Dendritic cell treated with granulocyte-macrophage colony-stimulating factor and Interleukin-4, amounts not matched to agents 40 ng/mL and 50 ng/mL, for 4 days (primary cell): Measurements from ENCODE around the gene FBXO17.

Source experiments
- H3K27ac Mint-ChIP-seq: one replicate; pipeline ENCODE4 v1.8.0; 2022; ENCODE audit warnings: mild to moderate bottlenecking, mixed read lengths
- H3K27me3 Mint-ChIP-seq: one replicate; pipeline ENCODE4 v1.8.0; 2022; ENCODE audit warnings: mild to moderate bottlenecking, mixed read lengths
- H3K36me3 Mint-ChIP-seq: one replicate; pipeline ENCODE4 v1.8.0; 2022; ENCODE audit warnings: low read depth, mixed read lengths
- H3K4me1 Mint-ChIP-seq: one replicate; pipeline ENCODE4 v1.8.0; 2022; ENCODE audit warnings: low read depth, mixed read lengths
- H3K4me3 Mint-ChIP-seq: one replicate; pipeline ENCODE4 v1.8.0; 2022; ENCODE audit warnings: mild to moderate bottlenecking, moderate library complexity, mixed read lengths
- H3K9me3 Mint-ChIP-seq: one replicate; pipeline ENCODE4 v1.8.0; 2022; ENCODE audit warnings: mixed read lengths
- intact Hi-C: fragments of 100-400 bp; cut with micrococcal nuclease; formaldehyde crosslinking; loops from one replicate; pipeline ENCODE4 v1.15.0; 2022

The FBXO17 gene

DNA sequence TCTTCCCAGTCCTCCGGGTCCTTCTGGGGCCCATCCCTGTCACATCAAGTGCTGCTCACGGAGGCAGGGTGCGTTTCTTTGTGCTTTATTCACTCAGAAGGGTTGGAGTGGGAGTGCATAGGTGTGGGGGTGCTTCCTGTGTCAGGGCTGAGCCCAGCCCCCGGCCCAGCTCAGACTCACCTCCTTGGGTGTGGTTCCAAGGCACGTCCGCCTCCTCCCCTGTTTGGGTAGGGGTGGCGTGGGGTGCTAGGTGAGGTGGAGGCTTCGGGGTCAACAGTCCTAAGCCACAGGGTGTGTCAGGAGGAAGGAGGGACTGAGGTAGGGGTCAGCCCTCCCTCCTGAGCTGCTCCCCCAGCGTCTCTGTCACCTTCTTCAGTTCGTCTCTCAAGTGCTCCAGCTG is 66.6 kb downstream of the FBXO17 start:
- Mint-ChIP-seq H3K4me1 (peaks cover 16% of the 10 kb centered on the region), H3K36me3 (peaks cover 56% of the 10 kb centered on the region), H3K27ac (no peak overlapping the region), H3K27me3 (no peaks in the 10 kb centered on the region), H3K4me3 (no peak overlapping the region), H3K9me3 (no peaks in the 10 kb centered on the region)
- intact Hi-C loops = no loop called here

DNA sequence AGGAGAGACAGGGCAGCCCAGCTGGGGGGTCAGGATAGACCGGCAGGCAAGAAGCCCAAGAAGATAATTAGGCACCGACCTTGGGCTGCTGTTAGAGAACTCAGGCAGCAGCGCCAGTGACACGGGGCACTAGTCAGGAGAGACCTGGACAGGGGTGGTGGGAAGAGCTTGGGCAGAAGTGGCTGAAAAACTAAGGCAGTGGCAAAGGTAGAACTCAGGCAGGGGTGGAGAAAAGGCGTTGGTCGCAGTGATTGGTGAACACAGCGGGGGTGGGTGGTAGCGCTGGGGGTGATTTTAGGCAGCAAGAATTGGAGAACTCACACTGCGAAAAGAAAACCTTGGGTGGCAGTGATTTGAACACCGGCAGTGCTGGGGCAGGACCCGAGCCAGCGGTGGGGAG is 67.9 kb downstream of the FBXO17 start:
- Mint-ChIP-seq H3K9me3 (no peaks in the 10 kb centered on the region), H3K27ac (no peak overlapping the region), H3K4me3 (no peak overlapping the region), H3K36me3 (peaks cover 62% of the 10 kb centered on the region), H3K27me3 (no peaks in the 10 kb centered on the region), H3K4me1 (peaks cover 4% of the 10 kb centered on the region)
- intact Hi-C loops = no loop called here

DNA sequence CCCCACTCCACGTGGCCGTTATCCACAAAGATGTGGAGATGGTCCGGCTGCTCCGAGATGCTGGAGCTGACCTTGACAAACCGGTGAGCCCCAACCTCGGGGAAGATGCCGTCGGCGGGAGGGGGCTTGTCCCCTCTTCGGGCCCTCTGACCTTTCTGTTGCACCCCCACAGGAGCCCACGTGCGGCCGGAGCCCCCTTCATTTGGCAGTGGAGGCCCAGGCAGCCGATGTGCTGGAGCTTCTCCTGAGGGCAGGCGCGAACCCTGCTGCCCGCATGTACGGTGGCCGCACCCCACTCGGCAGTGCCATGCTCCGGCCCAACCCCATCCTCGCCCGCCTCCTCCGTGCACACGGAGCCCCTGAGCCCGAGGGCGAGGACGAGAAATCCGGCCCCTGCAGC is 68.3 kb downstream of the FBXO17 start:
- Mint-ChIP-seq H3K4me3 (no peak overlapping the region), H3K9me3 (no peaks in the 10 kb centered on the region), H3K4me1 (no peaks in the 10 kb centered on the region), H3K36me3 (peaks cover 62% of the 10 kb centered on the region), H3K27me3 (no peaks in the 10 kb centered on the region), H3K27ac (no peak overlapping the region)
- intact Hi-C loops = no loop called here

DNA sequence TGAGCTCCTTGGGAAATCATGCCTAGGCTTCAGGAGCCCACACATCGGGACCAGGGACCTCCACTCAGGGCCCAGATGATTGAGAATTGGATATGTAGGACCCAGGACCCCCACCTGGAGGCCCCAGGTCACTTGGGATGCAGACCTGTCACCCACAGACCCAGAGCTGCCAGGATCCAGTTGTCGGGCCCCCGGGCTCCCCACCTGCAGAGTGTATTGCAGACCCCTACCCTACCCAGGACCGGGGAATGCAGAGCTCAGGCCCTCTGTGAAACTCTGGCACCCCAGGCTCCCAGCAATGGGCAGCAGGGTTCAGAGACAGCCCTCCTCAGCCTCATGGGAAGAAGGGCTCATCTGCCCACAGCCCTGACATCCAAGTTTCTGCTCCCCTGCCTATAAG is 69.9 kb downstream of the FBXO17 start:
- intact Hi-C loops = no loop called here
- Mint-ChIP-seq H3K27me3 (no peaks in the 10 kb centered on the region), H3K4me1 (peaks cover 15% of the 10 kb centered on the region), H3K4me3 (no peak overlapping the region), H3K36me3 (peaks cover 69% of the 10 kb centered on the region), H3K27ac (no peak overlapping the region), H3K9me3 (no peaks in the 10 kb centered on the region)

DNA sequence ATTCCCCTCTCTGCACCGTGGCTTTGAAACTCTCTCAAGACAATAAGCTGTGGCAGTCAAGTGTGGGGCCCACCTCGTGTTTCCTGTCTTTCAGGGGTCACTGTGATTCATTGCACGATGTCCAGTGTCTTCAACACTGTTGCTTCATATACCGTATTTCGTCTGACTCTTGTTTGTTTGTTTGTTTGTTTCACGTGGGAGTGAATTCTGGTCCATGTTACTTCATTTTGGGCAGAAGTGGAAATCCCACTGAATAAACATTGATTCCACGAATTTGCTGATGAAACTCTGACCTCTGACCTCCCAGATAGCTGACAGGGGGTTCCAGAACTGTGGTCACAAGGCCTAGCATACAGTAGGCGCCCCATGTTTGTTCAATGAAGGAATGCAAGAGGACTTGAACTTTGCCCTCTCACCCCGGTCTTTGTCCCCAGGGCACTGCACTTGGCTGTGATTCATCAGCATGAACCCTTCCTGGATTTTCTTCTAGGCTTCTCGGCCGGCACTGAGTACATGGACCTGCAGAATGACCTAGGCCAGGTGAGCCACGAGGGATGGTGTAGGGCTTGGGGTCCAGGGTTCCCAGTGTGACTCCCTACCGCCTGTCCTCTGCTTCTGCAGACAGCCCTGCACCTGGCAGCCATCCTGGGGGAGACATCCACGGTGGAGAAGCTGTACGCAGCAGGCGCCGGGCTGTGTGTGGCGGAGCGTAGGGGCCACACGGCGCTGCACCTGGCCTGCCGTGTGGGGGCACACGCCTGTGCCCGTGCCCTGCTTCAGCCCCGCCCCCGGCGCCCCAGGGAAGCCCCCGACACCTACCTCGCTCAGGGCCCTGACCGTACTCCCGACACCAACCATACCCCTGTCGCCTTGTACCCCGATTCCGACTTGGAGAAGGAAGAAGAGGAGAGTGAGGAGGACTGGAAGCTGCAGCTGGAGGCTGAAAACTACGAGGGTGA is 70.7 kb downstream of the FBXO17 start:
- intact Hi-C loops = no loop called here
- Mint-ChIP-seq H3K4me1 (peaks cover 21% of the 10 kb centered on the region), H3K27me3 (no peaks in the 10 kb centered on the region), H3K27ac (no peak overlapping the region), H3K4me3 (no peak overlapping the region), H3K9me3 (no peaks in the 10 kb centered on the region), H3K36me3 (peaks cover 75% of the 10 kb centered on the region)

DNA sequence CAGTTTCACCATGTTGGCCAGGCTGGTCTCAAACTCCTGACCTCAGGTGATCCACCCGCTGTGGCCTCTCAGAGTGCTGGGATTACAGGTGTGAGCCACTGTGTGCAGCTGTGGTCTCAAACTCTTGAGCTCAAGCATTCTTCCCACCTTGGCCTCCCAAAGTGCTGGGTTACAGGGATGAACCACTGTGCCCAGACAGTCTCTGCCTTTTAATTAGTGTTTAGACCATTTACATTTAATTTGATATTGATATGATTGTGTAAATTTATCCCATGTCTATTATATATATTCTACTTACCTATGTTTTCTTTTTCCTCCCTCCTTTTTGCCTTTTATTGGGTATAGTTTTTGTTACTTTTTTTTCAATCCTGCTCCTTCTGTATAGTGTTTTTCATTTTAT is 73.9 kb downstream of the FBXO17 start:
- intact Hi-C loops = no loop called here
- Mint-ChIP-seq H3K4me3 (no peak overlapping the region), H3K9me3 (no peaks in the 10 kb centered on the region), H3K27me3 (no peaks in the 10 kb centered on the region), H3K4me1 (peaks cover 38% of the 10 kb centered on the region), H3K27ac (peak overlapping the region; percentile 31), H3K36me3 (peaks cover 58% of the 10 kb centered on the region)

DNA sequence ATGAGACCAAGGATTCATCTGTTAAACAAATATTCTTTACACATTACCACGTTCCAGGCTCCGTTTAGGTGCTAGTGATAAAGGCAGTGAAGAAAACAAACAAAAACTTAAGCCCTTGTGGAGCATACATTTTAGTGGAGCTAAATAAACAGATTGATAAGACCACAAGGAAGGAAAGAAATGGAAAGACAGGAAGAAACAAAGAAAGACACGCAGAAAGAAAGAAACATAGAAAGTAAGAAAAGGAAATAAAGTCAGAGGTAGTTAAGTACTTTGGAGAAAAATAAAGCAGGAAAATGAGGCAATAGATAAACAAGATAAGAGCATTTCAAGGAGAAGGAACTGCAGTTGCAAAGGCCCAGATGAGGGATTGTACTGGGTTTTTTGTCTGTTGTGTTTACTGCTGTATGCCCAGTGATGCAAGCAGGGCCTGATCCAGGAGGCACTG is 74.8 kb downstream of the FBXO17 start:
- Mint-ChIP-seq H3K4me1 (peaks cover 41% of the 10 kb centered on the region), H3K27me3 (no peaks in the 10 kb centered on the region), H3K4me3 (peak overlapping the region; percentile 72)

DNA sequence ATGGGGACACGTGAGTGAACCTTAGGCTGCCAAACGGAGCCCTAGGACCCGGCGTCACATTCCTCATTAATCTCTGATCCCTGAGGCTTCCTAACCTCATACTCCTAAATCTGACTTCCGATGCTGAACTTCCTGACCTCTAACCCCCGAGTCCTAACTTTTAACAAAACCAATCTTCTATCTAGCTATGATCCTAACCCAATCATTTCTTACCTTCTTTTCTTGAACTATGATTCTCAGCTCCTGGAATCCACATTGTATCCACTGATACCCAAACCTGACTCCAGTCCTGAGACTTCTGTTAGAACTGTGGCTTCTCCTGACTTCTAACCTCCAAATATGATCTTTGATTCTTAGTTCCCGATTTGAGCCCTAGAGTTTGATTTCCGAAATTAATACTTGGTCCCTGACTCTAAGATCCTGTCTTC is 75.3 kb downstream of the FBXO17 start:
- H3K4me1 Mint-ChIP-seq = peaks cover 43% of the 10 kb centered on the region
- peak overlapping the region; percentile 90 for H3K4me3 Mint-ChIP-seq
- H3K36me3 Mint-ChIP-seq = peaks cover 52% of the 10 kb centered on the region
- no peaks in the 10 kb centered on the region for H3K9me3 Mint-ChIP-seq
- peak overlapping the region; percentile 89 for H3K27ac Mint-ChIP-seq
- H3K27me3 Mint-ChIP-seq = no peaks in the 10 kb centered on the region
- intact Hi-C loops = no loop called here

More for the DNA sequence above, 74.8 kb downstream of the FBXO17 start:
- Mint-ChIP-seq H3K9me3 (no peaks in the 10 kb centered on the region), H3K36me3 (peaks cover 52% of the 10 kb centered on the region), H3K27ac (peak overlapping the region; percentile 89)
- intact Hi-C loops = no loop called here

DNA sequence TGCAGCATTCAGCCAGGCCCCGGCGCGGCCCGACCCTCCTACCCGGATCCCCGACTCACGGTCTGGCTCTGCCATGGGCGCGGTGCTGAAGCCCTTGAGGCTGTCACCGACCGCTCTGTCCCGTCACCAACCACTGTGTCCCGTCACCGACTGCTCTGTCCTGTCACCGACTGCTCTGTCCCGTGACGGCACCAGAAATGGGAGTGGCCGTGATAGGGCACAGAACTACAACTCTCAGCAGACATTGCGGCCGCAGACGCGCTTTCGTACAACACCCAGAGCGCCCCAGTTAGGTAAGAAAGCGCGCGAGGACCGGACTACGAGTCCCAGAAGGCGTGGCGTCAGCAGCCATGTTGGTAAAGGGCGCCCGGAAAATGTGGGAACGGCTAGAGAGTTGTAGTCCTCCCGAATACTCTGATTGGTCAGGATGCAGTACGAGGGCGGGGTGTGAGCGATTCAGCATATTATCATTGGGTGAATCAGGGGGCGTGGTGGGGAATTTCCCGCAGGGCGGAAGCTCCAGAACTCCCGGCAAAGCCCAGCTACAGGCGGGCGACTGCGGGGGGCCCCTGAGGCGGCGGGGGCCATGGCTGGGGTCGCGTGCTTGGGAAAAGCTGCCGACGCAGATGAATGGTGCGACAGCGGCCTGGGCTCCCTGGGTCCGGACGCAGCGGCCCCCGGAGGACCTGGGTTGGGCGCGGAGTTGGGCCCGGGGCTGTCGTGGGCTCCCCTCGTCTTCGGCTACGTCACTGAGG is 75.9 kb downstream of the FBXO17 start, which contains the start of the genes NFKBIB and SIRT2:
TSS of gene NFKBIB (plus strand) at position 523 of the 755 bp plus-strand sequence. CDS start at position 587, 64 bp downstream.
TSS of gene SIRT2 (minus strand) at position 172 of the 755 bp plus-strand sequence. CDS start at position 75, 97 bp downstream.
- intact Hi-C loops = loop anchor here (1.0 to 5.0 kb wide), 3 partner anchors 31 to 67 kb away; partner anchors contain the start of genes ECH1, MRPS12 and SARS2
- Mint-ChIP-seq H3K36me3 (peaks cover 52% of the 10 kb centered on the region), H3K9me3 (no peaks in the 10 kb centered on the region), H3K4me1 (peaks cover 43% of the 10 kb centered on the region), H3K27ac (peak within 1 kb of the TSS; percentile 89), H3K27me3 (no peaks in the 10 kb centered on the region), H3K4me3 (peak within 1 kb of the TSS; percentile 90)

DNA sequence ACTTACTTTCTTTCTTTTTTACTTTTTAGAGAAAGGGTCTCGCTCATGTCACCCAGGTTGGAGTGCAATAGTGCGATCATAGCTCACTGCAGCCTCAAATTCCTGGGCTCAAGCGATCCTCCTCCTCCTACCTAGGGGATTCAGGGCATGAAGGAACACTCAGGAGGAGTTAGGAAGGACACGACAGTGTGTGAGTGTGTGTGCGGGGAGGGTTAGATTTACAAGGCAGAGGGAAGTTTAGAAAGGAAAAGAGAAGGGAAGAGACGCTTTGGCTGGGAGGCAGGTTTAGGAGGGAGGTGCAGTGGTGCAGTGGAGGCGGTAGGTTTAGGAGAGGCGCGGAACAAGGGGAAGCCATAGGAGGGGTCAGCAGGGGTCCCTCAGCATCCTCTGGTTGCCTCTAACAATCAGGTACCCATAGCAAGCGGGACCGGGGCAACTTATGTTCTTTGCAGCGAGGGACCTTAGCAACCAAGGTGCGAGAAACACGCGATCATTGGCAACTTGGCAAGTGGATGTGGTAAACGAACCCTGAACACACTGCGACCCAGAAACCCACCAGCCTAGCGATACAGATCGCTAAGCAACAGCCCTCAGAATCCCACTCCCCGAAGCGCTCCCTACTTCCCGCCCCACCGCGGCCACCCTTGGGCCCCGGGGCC is 76.6 kb downstream of the FBXO17 start:
- Mint-ChIP-seq H3K4me3 (peak overlapping the region; percentile 90), H3K27ac (peak overlapping the region; percentile 89), H3K36me3 (peaks cover 52% of the 10 kb centered on the region), H3K27me3 (no peaks in the 10 kb centered on the region), H3K4me1 (peaks cover 43% of the 10 kb centered on the region), H3K9me3 (no peaks in the 10 kb centered on the region)
- intact Hi-C loops = loop anchor here (1.0 to 5.0 kb wide), 3 partner anchors 31 to 67 kb away; partner anchors contain the start of genes ECH1, MRPS12 and SARS2

DNA sequence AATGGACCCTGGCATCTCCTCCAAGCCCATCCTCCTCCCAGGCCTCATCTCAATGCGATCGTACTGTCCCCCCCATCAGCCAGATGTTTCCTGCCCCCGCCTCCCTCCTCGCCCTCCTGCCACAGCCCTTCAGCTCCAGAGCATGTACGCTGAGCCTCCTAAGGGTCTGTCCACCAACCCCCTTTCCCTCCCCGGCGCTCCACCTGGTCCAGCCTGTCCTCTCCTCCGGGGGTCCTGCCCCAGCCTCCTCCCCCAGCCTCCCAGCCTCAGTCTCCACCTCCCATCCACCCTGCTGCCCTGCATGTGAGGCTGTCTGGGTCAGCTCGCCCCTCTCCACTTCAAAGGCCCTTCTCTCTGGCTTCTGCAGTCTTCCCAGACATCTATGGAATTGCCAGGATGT is 80.6 kb downstream of the FBXO17 start:
- peaks cover 71% of the 10 kb centered on the region for H3K36me3 Mint-ChIP-seq
- H3K4me1 Mint-ChIP-seq = peaks cover 22% of the 10 kb centered on the region
- no peak overlapping the region for H3K4me3 Mint-ChIP-seq
- H3K27ac Mint-ChIP-seq = peak overlapping the region; percentile 6
- H3K27me3 Mint-ChIP-seq = no peaks in the 10 kb centered on the region
- no peaks in the 10 kb centered on the region for H3K9me3 Mint-ChIP-seq
- intact Hi-C loops = loop anchor here (5.0 kb wide), 1 partner anchor 63 kb away; the partner anchor contains the start of gene ECH1

DNA sequence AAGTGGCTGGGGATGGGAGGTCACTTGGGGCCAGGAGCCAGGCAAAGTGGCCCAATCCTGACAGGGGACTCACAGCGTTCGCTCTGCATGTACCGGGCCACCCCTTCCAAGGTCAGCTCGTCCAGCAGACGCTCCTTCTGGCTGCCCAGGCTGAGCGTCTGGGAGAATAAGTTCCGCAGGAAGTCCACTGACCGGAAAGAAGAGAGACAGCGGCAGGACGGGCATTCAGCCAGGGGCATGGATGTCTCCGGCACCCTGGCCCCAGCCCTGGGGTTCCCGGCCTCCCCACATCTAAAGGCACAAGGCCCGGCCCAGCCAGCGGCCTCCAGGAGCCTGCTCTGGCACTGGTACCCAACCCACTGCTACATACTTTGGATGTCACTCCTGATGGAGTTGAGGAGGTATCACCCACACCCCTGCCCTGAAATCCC is 82.2 kb downstream of the FBXO17 start:
- Mint-ChIP-seq H3K27me3 (no peaks in the 10 kb centered on the region), H3K9me3 (no peaks in the 10 kb centered on the region), H3K4me1 (peaks cover 14% of the 10 kb centered on the region), H3K36me3 (peaks cover 75% of the 10 kb centered on the region), H3K27ac (no peak overlapping the region), H3K4me3 (no peak overlapping the region)
- intact Hi-C loops = no loop called here

DNA sequence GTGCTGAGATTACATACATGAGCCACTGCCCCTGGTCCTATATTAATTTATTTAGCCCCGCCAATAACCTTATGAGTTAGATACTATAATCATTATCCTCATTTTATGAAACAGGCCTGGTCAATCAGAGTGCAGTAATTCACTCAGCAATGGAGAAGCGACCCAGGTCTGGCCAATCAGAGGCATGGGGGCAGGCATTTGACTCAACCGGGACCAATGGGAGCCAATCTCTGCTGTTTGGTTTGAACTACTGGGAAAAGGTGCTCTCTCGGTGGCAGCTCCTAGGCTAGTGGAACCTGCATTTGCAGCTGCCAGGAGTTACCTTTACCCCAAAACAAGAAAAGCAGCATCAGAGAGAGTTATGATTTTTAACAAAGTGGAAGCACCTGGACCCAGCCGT is 82.7 kb downstream of the FBXO17 start:
- peaks cover 9% of the 10 kb centered on the region for H3K4me1 Mint-ChIP-seq
- H3K27me3 Mint-ChIP-seq = no peaks in the 10 kb centered on the region
- peaks cover 80% of the 10 kb centered on the region for H3K36me3 Mint-ChIP-seq
- H3K27ac Mint-ChIP-seq = no peak overlapping the region
- intact Hi-C loops = no loop called here
- H3K4me3 Mint-ChIP-seq = no peak overlapping the region
- no peaks in the 10 kb centered on the region for H3K9me3 Mint-ChIP-seq
